AG10803 (cell line): ENCODE data around the gene LCE5A.

Source experiments
- DNase-seq: peaks from one replicate; pipeline ENCODE4 v3.0.0; 2010; ENCODE audit warnings: low read depth
- H3K4me3 ChIP-seq: 2 replicates; pipeline ENCODE4 v1.5.1; 2011; ENCODE audit warnings: mild to moderate bottlenecking, low read length, control low read depth
- TF ChIP-seq, protein P1 (sequence below): conservative IDR thresholded peaks from 2 replicates; pipeline ENCODE4 v1.5.1; 2011; ENCODE audit warnings: mild to moderate bottlenecking, low read length, control low read depth, inconsistent platforms

Gene LCE5A

DNA sequence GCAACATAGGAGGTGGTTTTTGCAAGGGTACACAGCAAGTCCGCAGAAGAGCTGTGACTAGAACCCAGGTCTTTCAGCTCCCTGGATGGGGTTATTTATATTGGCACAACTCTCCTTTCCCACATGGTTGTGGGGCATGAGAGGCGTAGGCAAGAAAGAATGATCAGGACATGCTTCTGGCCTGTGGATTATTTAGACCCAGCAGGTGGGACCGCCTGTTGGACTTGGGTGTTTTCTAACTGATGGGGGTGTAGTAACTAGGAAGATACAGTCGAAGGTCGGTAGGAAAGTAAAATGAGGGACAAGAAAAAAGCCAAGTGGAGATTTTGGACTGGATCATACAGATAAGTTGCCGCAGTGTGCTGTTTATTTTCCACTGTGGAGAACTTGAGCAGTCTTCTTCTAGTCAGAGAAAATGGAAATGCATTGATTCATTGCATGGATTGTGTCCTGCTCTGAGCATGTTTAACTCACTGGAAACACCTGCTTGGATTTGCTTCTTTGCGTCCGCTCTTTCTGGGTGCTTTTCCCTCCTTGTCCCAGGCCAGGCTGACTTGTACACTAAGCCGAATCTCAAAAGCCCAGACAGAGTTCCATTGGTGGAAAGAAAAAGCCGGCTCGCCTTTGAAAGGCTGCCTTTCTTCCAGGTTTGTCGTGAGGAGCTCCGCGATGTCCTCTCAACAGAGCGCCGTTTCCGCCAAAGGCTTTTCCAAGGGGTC lies 4.3 kb downstream of the LCE5A start:
- TF ChIP-seq, protein P1, sequence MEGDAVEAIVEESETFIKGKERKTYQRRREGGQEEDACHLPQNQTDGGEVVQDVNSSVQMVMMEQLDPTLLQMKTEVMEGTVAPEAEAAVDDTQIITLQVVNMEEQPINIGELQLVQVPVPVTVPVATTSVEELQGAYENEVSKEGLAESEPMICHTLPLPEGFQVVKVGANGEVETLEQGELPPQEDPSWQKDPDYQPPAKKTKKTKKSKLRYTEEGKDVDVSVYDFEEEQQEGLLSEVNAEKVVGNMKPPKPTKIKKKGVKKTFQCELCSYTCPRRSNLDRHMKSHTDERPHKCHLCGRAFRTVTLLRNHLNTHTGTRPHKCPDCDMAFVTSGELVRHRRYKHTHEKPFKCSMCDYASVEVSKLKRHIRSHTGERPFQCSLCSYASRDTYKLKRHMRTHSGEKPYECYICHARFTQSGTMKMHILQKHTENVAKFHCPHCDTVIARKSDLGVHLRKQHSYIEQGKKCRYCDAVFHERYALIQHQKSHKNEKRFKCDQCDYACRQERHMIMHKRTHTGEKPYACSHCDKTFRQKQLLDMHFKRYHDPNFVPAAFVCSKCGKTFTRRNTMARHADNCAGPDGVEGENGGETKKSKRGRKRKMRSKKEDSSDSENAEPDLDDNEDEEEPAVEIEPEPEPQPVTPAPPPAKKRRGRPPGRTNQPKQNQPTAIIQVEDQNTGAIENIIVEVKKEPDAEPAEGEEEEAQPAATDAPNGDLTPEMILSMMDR, result no peak
- no peak for DNase-seq
- H3K4me3 ChIP-seq, result peak overlapping the region; percentile 24

DNA sequence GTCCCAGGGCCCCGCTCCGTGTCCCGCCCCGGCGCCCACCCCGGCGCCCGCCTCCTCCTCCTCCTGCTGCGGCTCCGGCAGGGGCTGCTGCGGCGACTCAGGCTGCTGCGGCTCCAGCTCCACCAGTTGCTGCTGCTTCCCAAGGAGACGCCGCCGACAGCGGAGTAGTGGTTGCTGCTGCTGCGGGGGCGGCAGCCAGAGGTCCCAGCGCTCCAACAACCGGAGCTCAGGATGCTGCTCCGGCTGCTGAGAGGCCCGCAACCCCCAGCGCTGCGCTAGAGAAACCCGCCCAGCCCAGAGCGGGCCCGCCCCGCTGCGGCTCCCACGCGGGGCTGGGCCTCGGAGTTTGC lies 4.8 kb downstream of the LCE5A start:
- H3K4me3 ChIP-seq, result peak overlapping the region; percentile 26
- TF ChIP-seq, protein P1, result no peak
- DNase-seq, result peak; percentile 29

DNA sequence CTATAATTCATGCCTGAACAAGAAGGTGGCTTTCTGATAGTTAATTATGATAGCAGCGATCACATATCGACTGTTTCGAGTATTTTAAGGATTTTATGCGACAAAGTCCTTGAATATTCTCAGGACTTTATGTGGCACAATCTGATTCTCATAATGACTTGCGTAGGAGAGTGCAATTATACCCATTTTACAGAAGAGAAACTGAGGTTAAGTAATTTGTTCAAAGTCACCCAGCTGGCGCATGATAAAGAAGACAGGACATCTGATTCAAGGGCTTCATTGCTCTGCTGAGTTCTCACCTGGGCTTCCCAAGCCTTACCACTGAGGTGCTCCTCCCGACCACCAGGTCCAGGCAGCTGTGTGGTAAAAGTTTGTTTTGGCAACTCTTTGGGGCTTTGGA lies 5.5 kb downstream of the LCE5A start:
- no peak overlapping the region for H3K4me3 ChIP-seq
- no peak for DNase-seq
- TF ChIP-seq, protein P1, result no peak

DNA sequence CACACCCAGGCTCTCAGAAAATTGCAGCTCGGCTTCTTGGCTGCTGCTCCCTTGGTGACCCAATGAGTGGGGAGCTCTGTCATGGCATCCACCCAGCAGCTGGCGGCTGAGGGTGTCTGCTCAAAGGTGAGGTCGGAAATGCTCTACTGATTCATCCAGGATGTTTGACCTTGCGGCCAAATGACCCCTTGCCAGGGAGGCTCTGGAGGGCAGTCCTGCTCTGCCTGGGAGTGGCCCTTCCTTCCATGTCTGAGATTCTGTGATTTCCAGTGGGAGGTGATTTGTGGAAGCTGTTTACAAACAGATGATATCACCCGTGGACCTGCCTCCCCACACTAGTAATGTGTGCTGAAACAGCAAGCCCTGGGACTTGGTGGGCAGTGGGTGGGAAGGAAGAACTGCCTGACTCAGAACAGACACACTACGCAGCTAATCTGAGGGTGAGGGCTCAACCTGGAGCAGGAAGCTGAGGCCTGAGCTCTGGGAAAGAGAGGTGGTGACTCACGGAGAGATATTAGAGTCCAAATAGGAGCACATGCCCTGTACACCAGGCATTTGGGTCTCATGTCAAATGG lies 6.7 kb downstream of the LCE5A start:
- DNase-seq, result peak; percentile 5
- TF ChIP-seq, protein P1, result no peak
- H3K4me3 ChIP-seq, result no peak overlapping the region

DNA sequence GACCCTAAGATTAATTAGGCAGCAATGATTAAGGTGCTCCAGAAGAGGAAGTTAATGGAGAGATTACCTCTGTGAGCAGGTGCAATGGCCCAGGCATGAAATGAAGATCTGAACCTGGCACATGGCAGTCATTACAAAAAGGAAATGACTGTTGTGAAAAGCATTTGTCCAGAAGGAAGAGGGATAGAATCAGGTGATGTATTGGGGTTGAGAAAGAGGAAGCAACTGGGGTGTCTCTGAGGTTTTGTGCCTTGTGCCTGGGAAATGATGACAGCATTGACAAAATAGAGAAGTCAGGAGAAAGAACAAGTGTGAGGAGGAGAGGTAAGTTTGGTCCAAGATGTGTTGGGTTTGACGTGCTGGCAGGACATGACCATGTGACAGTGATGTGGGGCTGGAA lies 9.2 kb downstream of the LCE5A start:
- DNase-seq, result no peak
- TF ChIP-seq, protein P1, result no peak
- no peak overlapping the region for H3K4me3 ChIP-seq

DNA sequence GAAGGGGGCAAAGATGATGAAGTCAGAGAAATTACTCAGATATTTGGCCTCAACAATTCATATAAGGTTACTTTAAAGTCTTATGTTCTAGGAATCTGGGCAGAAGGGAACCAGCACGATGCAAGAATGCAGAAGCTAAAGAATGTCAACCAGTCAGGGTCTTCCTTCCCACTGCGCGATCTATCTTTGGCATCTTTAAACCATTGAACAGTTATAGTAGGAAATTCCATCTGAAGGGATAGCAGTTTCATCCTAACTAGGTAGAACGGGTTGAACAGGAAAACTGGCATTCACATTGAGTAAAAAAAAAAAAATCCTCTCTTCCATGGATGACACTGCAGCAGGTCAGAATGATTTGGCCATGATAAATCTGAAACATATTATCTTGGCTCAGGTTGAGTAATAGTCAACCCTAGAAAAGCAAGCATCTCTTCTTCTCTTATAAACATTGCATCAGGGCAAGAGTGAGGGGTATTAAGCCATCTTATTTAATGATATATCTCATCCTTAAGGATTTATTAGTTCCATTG lies 10.0 kb downstream of the LCE5A start:
- DNase-seq, result no peak
- no peak overlapping the region for H3K4me3 ChIP-seq
- TF ChIP-seq, protein P1, result no peak

DNA sequence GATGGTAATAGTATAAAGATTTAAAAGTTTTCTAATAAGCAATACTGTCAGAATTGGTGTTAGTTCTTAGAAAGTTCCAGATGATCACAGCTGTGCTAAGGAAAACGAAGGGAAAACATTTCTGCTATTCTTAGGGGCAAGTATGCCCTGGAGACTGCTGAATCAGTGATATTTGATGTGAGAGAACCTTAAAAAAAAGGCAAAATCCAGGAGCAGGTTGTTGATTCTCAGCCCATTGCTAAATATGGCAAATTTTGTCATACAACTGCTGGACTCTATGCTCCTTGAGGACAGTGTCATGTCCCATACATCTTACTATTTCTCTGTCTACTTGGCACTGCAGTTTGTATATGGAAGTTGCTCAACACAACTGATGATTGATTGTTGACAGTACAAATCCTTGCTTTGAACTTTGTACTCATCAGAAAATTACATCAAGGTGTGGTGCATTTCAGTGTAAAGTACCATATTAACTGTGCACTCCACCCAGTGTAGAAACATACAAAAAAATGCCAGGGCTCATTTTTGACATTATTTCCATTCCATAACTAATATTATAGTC lies 14.6 kb downstream of the LCE5A start:
- TF ChIP-seq, protein P1, result no peak
- no peak overlapping the region for H3K4me3 ChIP-seq
- no peak for DNase-seq
